NCI-H526 (cell line): Measurements from ENCODE around the gene MYZAP.

Source experiments
- DNase-seq, 2 experiments: peaks; one replicate each; lab custom pipeline; 2025; lab: John Stamatoyannopoulos, UW

Gene MYZAP

GRCh38 chr15:57626713-57627440, 35.2 kb downstream of the MYZAP start:
- DNase-seq, result no peak

DNA sequence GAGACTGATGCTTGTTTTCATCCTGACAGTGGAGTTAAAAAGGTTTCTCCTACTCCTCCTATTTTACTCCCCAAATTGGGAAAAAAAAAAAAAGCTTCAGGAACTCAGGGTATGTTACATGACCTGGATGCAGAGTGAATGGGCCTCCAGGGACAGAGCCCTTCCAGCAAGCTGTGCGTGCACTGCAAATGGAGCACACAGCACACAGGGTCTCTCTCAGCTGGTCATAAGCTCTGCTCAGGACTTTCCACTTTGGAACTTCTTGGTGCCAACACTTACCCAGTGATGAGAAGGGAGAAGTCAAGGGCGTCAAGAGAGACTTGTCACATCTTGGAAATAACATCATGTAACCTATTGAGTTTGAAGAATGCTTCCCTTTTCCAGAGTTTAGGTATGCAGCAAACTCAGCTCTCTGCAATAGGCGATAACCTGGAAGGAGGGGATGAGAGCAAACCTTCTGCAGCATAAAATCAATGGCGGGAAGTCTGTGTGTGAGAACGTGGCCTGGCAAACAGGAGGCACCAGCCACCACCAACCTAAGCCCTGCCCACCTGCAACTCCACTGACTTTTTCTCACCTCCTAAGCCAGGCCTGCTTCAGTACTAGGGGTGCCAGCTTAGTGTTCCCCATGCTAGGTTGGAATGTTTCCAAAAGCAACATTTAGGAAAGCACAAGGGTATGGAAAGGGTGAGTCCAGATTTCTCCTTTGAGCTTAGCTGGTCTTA, 39.8 kb downstream of the MYZAP start:
- DNase-seq, result no peak

GRCh38 chr15:57634290-57634689, 42.6 kb downstream of the MYZAP start:
- DNase-seq, result no peak

- DNase-seq, result no peak
These were observed 43.7 kb downstream of the MYZAP start for GRCh38 chr15:57635300-57635909.

DNA sequence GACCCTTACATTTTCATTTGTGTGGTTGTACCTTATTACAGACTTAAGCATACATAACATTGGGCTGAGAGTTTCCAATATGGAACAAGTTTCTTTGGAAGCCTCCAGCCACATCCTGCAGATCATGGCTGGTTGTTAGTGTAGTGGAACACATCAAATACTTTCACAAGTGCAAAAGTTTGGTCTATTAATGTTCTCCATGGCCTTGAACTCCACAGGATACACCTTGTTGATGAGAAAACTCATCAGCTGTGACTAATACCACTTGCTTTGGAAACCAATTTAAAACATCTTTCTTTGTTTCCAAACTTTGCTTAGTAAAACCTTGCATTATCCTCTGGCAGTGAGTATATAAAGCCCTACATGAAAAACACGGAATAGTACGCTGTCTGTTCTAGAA, 46.1 kb downstream of the MYZAP start:
- no peak for DNase-seq

GRCh38 chr15:57639306-57639705, 47.6 kb downstream of the MYZAP start:
- DNase-seq, result no peak

- peak; percentile 13 to 67 for DNase-seq
These were observed 49.4 kb downstream of the MYZAP start for GRCh38 chr15:57640930-57641682.

GRCh38 chr15:57643826-57644225, 52.1 kb downstream of the MYZAP start:
- no peak for DNase-seq

- DNase-seq, result no peak
These were observed 54.4 kb downstream of the MYZAP start for GRCh38 chr15:57646087-57646486.

DNA sequence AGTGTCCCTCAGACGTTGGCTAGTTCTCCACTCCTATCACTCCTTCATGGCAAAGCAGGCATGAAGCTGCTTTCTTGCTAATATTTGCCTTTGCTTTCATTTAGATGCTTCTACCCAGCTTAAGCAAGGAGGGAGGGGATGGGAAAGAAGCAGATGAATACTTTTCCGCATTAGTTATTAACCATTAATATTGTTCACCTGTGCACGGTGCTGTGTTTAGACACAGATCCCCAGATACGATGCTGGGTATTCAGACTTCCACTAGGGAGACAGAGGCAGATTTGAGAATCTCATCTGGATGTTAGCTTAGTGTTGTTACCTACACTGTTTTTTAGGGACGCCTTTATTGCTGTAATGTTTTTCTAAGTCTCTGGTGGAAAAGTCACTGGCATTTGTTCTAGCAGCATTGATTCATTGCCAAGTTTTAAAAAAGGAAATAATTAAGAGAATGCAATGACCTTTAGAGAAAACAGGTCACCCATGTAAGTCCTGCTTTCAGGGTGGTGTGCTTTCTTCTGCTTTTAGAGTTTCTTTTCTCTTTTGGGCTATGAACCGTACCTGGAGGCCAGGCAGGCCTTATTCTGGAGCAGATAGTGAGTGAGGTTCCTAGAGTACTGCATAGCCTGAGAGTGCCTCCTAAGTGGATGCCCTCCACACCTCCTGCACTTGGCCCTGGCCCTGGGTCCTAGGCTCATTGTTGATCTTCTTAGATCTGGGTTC, 55.5 kb downstream of the MYZAP start:
- DNase-seq, result no peak

DNA sequence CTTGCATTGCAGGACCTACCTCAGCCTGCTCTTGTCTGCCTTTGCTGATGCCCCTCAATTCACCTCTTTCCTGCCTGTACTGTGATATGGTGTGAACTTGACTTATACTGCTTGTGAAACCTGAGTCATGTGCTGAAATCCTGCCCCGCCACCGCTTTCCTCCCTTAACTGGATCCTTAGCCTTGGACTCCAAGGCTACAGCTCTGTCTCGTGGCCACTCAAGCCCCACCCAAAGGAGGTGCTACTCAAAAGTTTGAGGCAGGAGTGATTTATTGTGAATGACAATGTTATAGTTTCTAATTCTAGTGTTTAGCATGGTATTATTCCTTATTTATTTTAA, 56.1 kb downstream of the MYZAP start:
- no peak for DNase-seq

GRCh38 chr15:57649138-57649537, 57.4 kb downstream of the MYZAP start:
- DNase-seq, result no peak

GRCh38 chr15:57651445-57651844, 59.7 kb downstream of the MYZAP start:
- no peak for DNase-seq

DNA sequence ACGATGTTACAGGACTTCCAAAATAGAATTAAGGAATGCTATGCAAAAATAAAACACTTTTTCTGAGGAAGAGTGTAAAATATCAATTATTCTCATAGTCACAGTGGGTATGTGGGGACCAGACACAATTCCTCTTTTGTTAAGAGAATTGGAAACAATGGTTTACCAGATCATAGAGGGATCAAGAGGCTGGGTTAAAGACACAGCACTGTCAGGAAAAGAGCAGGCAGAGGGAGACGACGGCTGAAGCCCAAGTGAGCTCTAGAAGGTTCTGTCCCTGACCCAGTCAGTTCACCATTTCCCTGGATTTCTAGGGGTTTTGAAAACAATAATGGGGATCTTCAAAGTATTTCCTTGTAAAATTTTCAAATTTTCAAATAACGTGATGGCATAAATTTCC, 60.8 kb downstream of the MYZAP start:
- no peak for DNase-seq

DNA sequence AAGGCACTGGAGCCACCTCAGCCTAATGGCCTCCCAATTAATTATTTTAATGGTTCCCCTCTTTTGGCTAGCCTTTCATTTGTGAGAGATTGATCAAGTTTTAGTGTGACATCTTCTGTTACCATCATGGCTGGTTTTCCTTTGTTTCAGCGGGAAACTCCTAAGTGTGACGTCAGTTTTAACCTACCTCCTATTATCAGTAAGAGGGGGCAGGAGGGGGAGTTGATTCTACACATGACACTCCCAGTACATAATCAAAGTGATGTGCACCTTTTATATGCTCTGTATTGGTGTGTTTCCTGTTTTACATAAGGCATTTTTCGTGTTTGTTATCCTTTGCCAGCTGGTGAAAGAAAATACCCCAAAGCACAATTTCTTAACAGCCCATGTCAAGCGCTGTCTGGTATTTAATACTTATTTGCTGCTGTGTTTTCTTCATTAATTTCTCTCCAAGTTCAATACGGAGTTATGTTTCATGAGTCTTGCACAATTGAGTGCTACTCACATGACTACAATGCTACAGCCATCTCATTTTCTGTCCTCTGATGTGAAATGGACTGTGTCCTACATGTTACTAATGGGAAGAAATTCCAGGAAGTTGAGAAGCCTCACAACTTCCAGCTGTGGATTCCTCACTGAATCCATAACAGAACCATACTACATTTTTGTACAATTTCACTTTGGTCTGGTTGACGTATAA, 62.6 kb downstream of the MYZAP start:
- no peak for DNase-seq

- DNase-seq, result no peak
These were observed 63.3 kb downstream of the MYZAP start for GRCh38 chr15:57655053-57655452.

GRCh38 chr15:57655809-57656208, 64.1 kb downstream of the MYZAP start:
- no peak for DNase-seq

DNA sequence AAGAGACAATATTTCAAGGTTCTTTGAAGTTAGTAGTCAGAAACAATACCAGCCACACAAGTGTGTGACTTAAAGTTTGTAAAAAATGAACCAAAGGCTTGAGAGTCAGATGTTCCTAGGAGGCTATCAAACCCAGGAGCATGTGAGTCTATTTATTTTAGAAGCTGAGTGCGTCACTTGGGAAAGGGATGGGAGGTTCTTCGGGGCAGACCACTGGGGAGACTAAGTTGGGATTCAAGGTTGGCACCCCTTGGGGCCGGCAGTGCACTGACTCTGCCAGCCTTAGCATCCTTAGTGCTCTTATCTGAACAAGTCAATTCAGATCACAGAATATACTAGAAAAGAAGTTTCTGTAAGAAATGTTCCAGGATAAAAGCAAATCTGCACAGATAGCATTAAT, 64.7 kb downstream of the MYZAP start:
- DNase-seq, result no peak

GRCh38 chr15:57657619-57658018, 65.9 kb downstream of the MYZAP start:
- DNase-seq, result no peak

DNA sequence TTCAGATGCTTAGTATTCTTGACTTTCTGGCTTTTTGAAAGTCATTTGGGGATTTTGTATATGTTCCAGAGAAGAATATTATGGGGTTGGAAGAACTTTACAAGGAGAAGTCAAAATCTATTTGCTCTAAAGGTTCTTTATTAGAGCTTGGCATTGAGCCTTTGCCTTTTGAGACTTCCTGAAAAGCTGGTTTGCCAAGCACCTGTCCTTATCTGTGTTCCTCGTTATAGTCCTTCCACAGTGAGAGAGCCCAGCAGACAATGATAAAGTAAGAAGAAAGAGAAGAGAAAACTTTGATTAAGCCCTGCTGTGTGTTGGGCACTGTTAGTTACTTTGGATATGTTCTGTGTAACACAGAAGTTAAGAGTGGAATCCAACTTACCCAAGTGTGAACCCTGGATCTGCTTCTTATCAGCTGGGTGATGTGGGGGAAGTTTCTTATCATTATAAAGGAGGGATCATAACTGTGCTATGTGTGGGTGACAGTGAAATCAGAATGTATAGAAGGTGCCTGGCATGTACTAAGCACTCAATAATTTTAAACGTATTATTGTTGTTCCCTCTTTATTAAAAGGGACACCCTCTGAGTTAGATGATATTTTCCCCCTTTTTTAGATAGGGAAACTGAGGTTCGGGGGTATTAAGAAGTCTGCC, 70.5 kb downstream of the MYZAP start:
- DNase-seq, result no peak

GRCh38 chr15:57662802-57663201, 71.1 kb downstream of the MYZAP start:
- no peak for DNase-seq
